H9 (cell line): Measurements from ENCODE around the gene TAOK2. TPM values are rescaled to one million over a fixed set of nuclear protein-coding genes. Genes with fewer than 3 reads are reported as not detected.

Experiments used
- DNase-seq: peaks from one replicate; pipeline ENCODE4 v3.0.0-alpha.2; 2017
- H2AFZ ChIP-seq: one replicate; pipeline ENCODE4 v1.6.1; 2013; ENCODE audit warnings: mild to moderate bottlenecking, low read length, control low read depth, moderate library complexity
- H2AK5ac ChIP-seq: 2 replicates; pipeline ENCODE4 v1.6.1; 2013; ENCODE audit warnings: low read length, control low read depth, mixed read lengths; ENCODE audit not compliant: insufficient read length
- H2BK120ac ChIP-seq: one replicate; pipeline ENCODE4 v1.6.1; 2013; ENCODE audit warnings: low read depth, mild to moderate bottlenecking, low read length, control low read depth, inconsistent platforms; ENCODE audit not compliant: poor library complexity, severe bottlenecking
- H2BK12ac ChIP-seq: 2 replicates; pipeline ENCODE4 v1.6.1; 2013; ENCODE audit warnings: low read length, control low read depth, mixed read lengths, low read depth; ENCODE audit not compliant: insufficient read length
- H2BK15ac ChIP-seq: 2 replicates; pipeline ENCODE4 v1.6.1; 2013; ENCODE audit warnings: low read depth, low read length, control low read depth
- H2BK20ac ChIP-seq: one replicate; pipeline ENCODE4 v1.6.1; 2013; ENCODE audit warnings: low read depth, mild to moderate bottlenecking, low read length, control low read depth, inconsistent platforms; ENCODE audit not compliant: poor library complexity, severe bottlenecking
- H2BK5ac ChIP-seq: 2 replicates; pipeline ENCODE4 v1.6.1; 2013; ENCODE audit warnings: low read length, control low read depth, mixed read lengths; ENCODE audit not compliant: insufficient read length
- H3K14ac ChIP-seq: 2 replicates; pipeline ENCODE4 v1.6.1; 2013; ENCODE audit warnings: low read length, control low read depth; ENCODE audit not compliant: insufficient read depth
- H3K18ac ChIP-seq: 2 replicates; pipeline ENCODE4 v1.6.1; 2013; ENCODE audit warnings: low read depth, mild to moderate bottlenecking, mixed read lengths, low read length, control low read depth; ENCODE audit not compliant: insufficient read length
- H3K23ac ChIP-seq: 2 replicates; pipeline ENCODE4 v1.6.1; 2013; ENCODE audit warnings: low read length, control low read depth, mixed read lengths, low read depth; ENCODE audit not compliant: insufficient read length
- H3K23me2 ChIP-seq: 2 replicates; pipeline ENCODE4 v1.6.1; 2013; ENCODE audit warnings: low read depth, mild to moderate bottlenecking, mixed read lengths, low read length, control low read depth; ENCODE audit not compliant: insufficient read length, poor library complexity, severe bottlenecking
- H3K27ac ChIP-seq: 2 replicates; pipeline ENCODE4 v1.5.1; 2013; ENCODE audit warnings: low read length, control low read depth, mixed read lengths, low read depth; ENCODE audit not compliant: insufficient read length
- H3K27me3 ChIP-seq: 2 replicates; pipeline ENCODE4 v1.6.1; 2013; ENCODE audit warnings: low read length, control low read depth, inconsistent platforms; ENCODE audit not compliant: insufficient read depth
- H3K4ac ChIP-seq: 2 replicates; pipeline ENCODE4 v1.6.1; 2013; ENCODE audit warnings: low read depth, mild to moderate bottlenecking, control low read depth, inconsistent platforms, low read length, moderate library complexity
- H3K4me1 ChIP-seq: 2 replicates; pipeline ENCODE4 v1.6.1; 2013; ENCODE audit warnings: low read length, control low read depth, inconsistent platforms; ENCODE audit not compliant: insufficient read depth
- H3K4me2 ChIP-seq: 2 replicates; pipeline ENCODE4 v1.6.1; 2013; ENCODE audit warnings: low read length, control low read depth, mixed read lengths; ENCODE audit not compliant: insufficient read length, insufficient read depth
- H3K56ac ChIP-seq: 2 replicates; pipeline ENCODE4 v1.6.1; 2013; ENCODE audit warnings: low read depth, mild to moderate bottlenecking, mixed read lengths, low read length, control low read depth; ENCODE audit not compliant: insufficient read length
- H3K79me1 ChIP-seq: 2 replicates; pipeline ENCODE4 v1.6.1; 2013; ENCODE audit warnings: low read depth, mild to moderate bottlenecking, moderate library complexity, low read length, control low read depth, inconsistent platforms; ENCODE audit not compliant: insufficient read depth, poor library complexity, severe bottlenecking
- H3K79me2 ChIP-seq: 2 replicates; pipeline ENCODE4 v1.6.1; 2013; ENCODE audit warnings: low read length, control low read depth, inconsistent platforms; ENCODE audit not compliant: insufficient read depth
- H3K9ac ChIP-seq: 2 replicates; pipeline ENCODE4 v1.6.1; 2013; ENCODE audit warnings: low read length, control low read depth, mixed read lengths; ENCODE audit not compliant: insufficient read length; ENCODE audit errors: extremely low read depth
- H3K9me3 ChIP-seq: one replicate; pipeline ENCODE4 v1.6.1; 2013; ENCODE audit warnings: low read depth, low read length, inconsistent platforms; ENCODE audit not compliant: control insufficient read depth
- H3T11ph ChIP-seq: one replicate; pipeline ENCODE4 v1.6.1; 2013; ENCODE audit warnings: mild to moderate bottlenecking, low read length, control low read depth, inconsistent platforms
- H4K20me1 ChIP-seq: one replicate; pipeline ENCODE4 v1.6.1; 2013; ENCODE audit not compliant: control insufficient read depth, insufficient read length, insufficient read depth
- H4K5ac ChIP-seq: 2 replicates; pipeline ENCODE4 v1.6.1; 2013; ENCODE audit warnings: low read depth, mild to moderate bottlenecking, mixed read lengths, low read length, control low read depth; ENCODE audit not compliant: insufficient read length
- H4K8ac ChIP-seq: replicated peaks from 2 replicates; pipeline ENCODE4 v1.6.1; 2013; ENCODE audit warnings: low read length, control low read depth, mixed read lengths, low read depth; ENCODE audit not compliant: insufficient read length
- H4K91ac ChIP-seq: 2 replicates; pipeline ENCODE4 v1.6.1; 2013; ENCODE audit warnings: low read depth, mild to moderate bottlenecking, moderate library complexity, mixed read lengths, low read length, control low read depth; ENCODE audit not compliant: insufficient read length
- H3K27ac Mint-ChIP-seq, 3 experiments: 2 replicates in 2 of 3; 3 replicates in 1 of 3; pipeline ENCODE4 v1.8.0; 2020 to 2021; ENCODE audit warnings: mixed read lengths in 3 of 3, mild to moderate bottlenecking in 1 of 3, moderate library complexity in 1 of 3
- H3K27me3 Mint-ChIP-seq: 2 replicates; pipeline ENCODE4 v1.8.0; 2021; ENCODE audit warnings: low read depth, mild to moderate bottlenecking, moderate library complexity, mixed read lengths
- H3K36me3 Mint-ChIP-seq, 3 experiments: 2 replicates in 2 of 3; 3 replicates in 1 of 3; pipeline ENCODE4 v1.8.0; 2020 to 2021; ENCODE audit warnings: low read depth in 3 of 3, mixed read lengths in 3 of 3; ENCODE audit not compliant: insufficient read depth in 1 of 3
- H3K4me1 Mint-ChIP-seq, 2 experiments: 2 replicates each; pipeline ENCODE4 v1.8.0; 2020; ENCODE audit warnings: mixed read lengths in 2 of 2
- H3K4me3 Mint-ChIP-seq, 2 experiments: 2 replicates in 1 of 2; 3 replicates in 1 of 2; pipeline ENCODE4 v1.8.0; 2020 to 2021; ENCODE audit warnings: mild to moderate bottlenecking in 2 of 2, mixed read lengths in 2 of 2, moderate library complexity in 1 of 2
- H3K9me3 Mint-ChIP-seq, 2 experiments: 2 replicates in 1 of 2; 3 replicates in 1 of 2; pipeline ENCODE4 v1.8.0; 2020; ENCODE audit warnings: mild to moderate bottlenecking in 2 of 2, mixed read lengths in 2 of 2, moderate library complexity in 1 of 2
- CTCF ChIP-seq: fragments of 200-600 bp; sonication (generic); conservative IDR thresholded peaks from 3 replicates; pipeline ENCODE4 v1.8.0; 2021; ENCODE audit warnings: antibody characterized with exemption, mild to moderate bottlenecking
- WGBS: extraction: QIAGEN DNeasy Blood & Tissue Kit; methylation state at CpG from one replicate; pipeline ENCODE4 v1.1.7; 2013; ENCODE audit warnings: missing lambda C conversion rate, low lambda C conversion rate, mixed read lengths; ENCODE audit not compliant: insufficient read length; ENCODE audit errors: extremely low coverage; 5-methylcytosine and 5-hydroxymethylcytosine counted together
- total RNA-seq: library from RNA; stranded (reverse); gene quantifications from 2 replicates; pipeline ENCODE4 v1.2.1, GENCODE V29; 2021

Gene TAOK2
- total RNA-seq, 1 experiment from 2014 or later: 43.9 TPM

GRCh38 chr16:29985271-29985811 lies 11.7 kb downstream of the TAOK2 start:
- no peaks in the 10 kb centered on the region for H4K20me1 ChIP-seq
- peaks cover 46 to 87% (median 81%) of the 10 kb centered on the region in 3 experiments for H3K36me3 Mint-ChIP-seq
- H2AFZ ChIP-seq: no peak overlapping the region
- no peak overlapping the region for H2BK12ac ChIP-seq
- no peak overlapping the region for H3K9ac ChIP-seq
- no peak for DNase-seq
- H3T11ph ChIP-seq: no peak overlapping the region
- H2AK5ac ChIP-seq: no peak overlapping the region
- H3K79me1 ChIP-seq: no peaks in the 10 kb centered on the region
- no peak overlapping the region for H3K14ac ChIP-seq
- H3K4me3 Mint-ChIP-seq: no peak overlapping the region
- no peak overlapping the region for H3K27ac Mint-ChIP-seq
- no peaks in the 10 kb centered on the region for H3K4me1 Mint-ChIP-seq
- H3K27me3 Mint-ChIP-seq: no peaks in the 10 kb centered on the region
- no peaks in the 10 kb centered on the region for H3K27me3 ChIP-seq
- no peak for TF ChIP-seq CTCF
- H3K56ac ChIP-seq: no peak overlapping the region
- no peak overlapping the region for H3K4me2 ChIP-seq
- no peak overlapping the region for H2BK120ac ChIP-seq
- H2BK20ac ChIP-seq: no peak overlapping the region
- no peak overlapping the region for H2BK15ac ChIP-seq
- WGBS: no CpG with 5 or more reads among the region's 28 CpGs
- H4K8ac ChIP-seq: no peak overlapping the region
- H3K9me3 Mint-ChIP-seq: no peaks in the 10 kb centered on the region
- H3K23me2 ChIP-seq: no peaks in the 10 kb centered on the region
- H4K5ac ChIP-seq: no peak overlapping the region
- no peaks in the 10 kb centered on the region for H3K4me1 ChIP-seq
- H3K27ac ChIP-seq: no peak overlapping the region
- no peaks in the 10 kb centered on the region for H3K9me3 ChIP-seq
- no peak overlapping the region for H4K91ac ChIP-seq
- no peaks in the 10 kb centered on the region for H3K79me2 ChIP-seq
- no peak overlapping the region for H3K18ac ChIP-seq
- H3K23ac ChIP-seq: no peak overlapping the region
- no peak overlapping the region for H2BK5ac ChIP-seq
- H3K4ac ChIP-seq: no peak overlapping the region
